ENCODE data around the gene NAV1.
A peak's percentile ranks its signal among the peaks of the same experiment; 100 is the strongest.

Gene NAV1

GRCh38 chr1:201508809-201509208 is 30.1 kb upstream of the NAV1 start:
- Histone ChIP-seq H4K20me1 (ENCODE audit: insufficient read depth) (no peaks in the 10 kb centered on the region), H3K36me3 (ENCODE audit: insufficient read depth) (no peaks in the 10 kb centered on the region), H3K27ac (no peak overlapping the region), H3K79me2 (ENCODE audit: insufficient read depth, low read depth) (no peaks in the 10 kb centered on the region; the same call in 1 of the 2 replicates), H3K27me3 (ENCODE audit: insufficient read depth, low read depth) (no peaks in the 10 kb centered on the region), H3K4me1 (ENCODE audit: low read depth, poor library complexity, severe bottlenecking) (peaks cover 61% of the 10 kb centered on the region), H3K4me2 (peak overlapping the region; percentile 88; the same call in 1 of the 2 replicates), H3K4me3 (IDR thresholded peaks at IDR 0.05; ENCODE audit: insufficient read depth, low read depth, low read length) (no peak overlapping the region), H2AFZ (ENCODE audit: low read depth) (no peak overlapping the region), H3K9ac (no peak overlapping the region)
- no peak for TF ChIP-seq CTCF (conservative IDR thresholded peaks at IDR 0.05; ENCODE audit: low read depth, low read length)

- no peak overlapping the region for H3K4me2 ChIP-seq
- peaks cover 54% of the 10 kb centered on the region for H3K4me1 ChIP-seq (ENCODE audit: low read depth, poor library complexity, severe bottlenecking)
- no peaks in the 10 kb centered on the region for H4K20me1 ChIP-seq (ENCODE audit: insufficient read depth)
- H3K79me2 ChIP-seq (ENCODE audit: insufficient read depth, low read depth): no peaks in the 10 kb centered on the region; the same call in 1 of the 2 replicates
- no peak overlapping the region for H3K27ac ChIP-seq
- TF ChIP-seq CTCF (conservative IDR thresholded peaks at IDR 0.05; ENCODE audit: low read depth, low read length): no peak
- H3K4me3 ChIP-seq (IDR thresholded peaks at IDR 0.05; ENCODE audit: insufficient read depth, low read depth, low read length): no peak overlapping the region
- H3K36me3 ChIP-seq (ENCODE audit: insufficient read depth): no peaks in the 10 kb centered on the region
- H2AFZ ChIP-seq (ENCODE audit: low read depth): no peak overlapping the region
- H3K9ac ChIP-seq: no peak overlapping the region
- H3K27me3 ChIP-seq (ENCODE audit: insufficient read depth, low read depth): no peaks in the 10 kb centered on the region
These were observed 29.1 kb upstream of the NAV1 start for GRCh38 chr1:201509601-201510374.

GRCh38 chr1:201510734-201511133 is 28.2 kb upstream of the NAV1 start:
- no peaks in the 10 kb centered on the region for H3K79me2 ChIP-seq (ENCODE audit: insufficient read depth, low read depth)
- H3K4me1 ChIP-seq (ENCODE audit: low read depth, poor library complexity, severe bottlenecking): peaks cover 47% of the 10 kb centered on the region
- H2AFZ ChIP-seq (ENCODE audit: low read depth): no peak overlapping the region
- H3K9ac ChIP-seq: no peak overlapping the region
- H3K27ac ChIP-seq: no peak overlapping the region
- H3K27me3 ChIP-seq (ENCODE audit: insufficient read depth, low read depth): no peaks in the 10 kb centered on the region
- TF ChIP-seq CTCF (conservative IDR thresholded peaks at IDR 0.05; ENCODE audit: low read depth, low read length): no peak
- no peak overlapping the region for H3K4me2 ChIP-seq
- H3K36me3 ChIP-seq (ENCODE audit: insufficient read depth): no peaks in the 10 kb centered on the region
- no peaks in the 10 kb centered on the region for H4K20me1 ChIP-seq (ENCODE audit: insufficient read depth)
- no peak overlapping the region for H3K4me3 ChIP-seq (IDR thresholded peaks at IDR 0.05; ENCODE audit: insufficient read depth, low read depth, low read length)

- Histone ChIP-seq H4K20me1 (ENCODE audit: insufficient read depth) (no peaks in the 10 kb centered on the region), H3K4me3 (IDR thresholded peaks at IDR 0.05; ENCODE audit: insufficient read depth, low read depth, low read length) (no peak overlapping the region), H3K27ac (no peak overlapping the region), H3K4me1 (ENCODE audit: low read depth, poor library complexity, severe bottlenecking) (peaks cover 41% of the 10 kb centered on the region), H3K79me2 (ENCODE audit: insufficient read depth, low read depth) (no peaks in the 10 kb centered on the region), H3K4me2 (0 out of 2 replicates have a peak overlapping the region, but pooled peaks have one; percentile 2), H2AFZ (ENCODE audit: low read depth) (no peak overlapping the region), H3K9ac (no peak overlapping the region), H3K36me3 (ENCODE audit: insufficient read depth) (no peaks in the 10 kb centered on the region), H3K27me3 (ENCODE audit: insufficient read depth, low read depth) (no peaks in the 10 kb centered on the region)
- TF ChIP-seq CTCF (conservative IDR thresholded peaks at IDR 0.05; ENCODE audit: low read depth, low read length): no peak
These were observed 27.5 kb upstream of the NAV1 start for GRCh38 chr1:201511396-201511940.
